MCF 10A (cell line): ENCODE results near the gene ZDHHC22. TPM values are rescaled to one million over a fixed set of nuclear protein-coding genes. Genes with fewer than 3 reads are reported as not detected.

ENCODE experiments used
- BruUV-seq: library from RNA; stranded (reverse); fragments of 400-500 nt; replicated peaks from 2 replicates; lab custom pipeline; 2021; lab: Mats Ljungman, UMichigan
- CTCF ChIA-PET: fragments of 300-600 bp; sonication (Branson Sonifier 250); formaldehyde crosslinking; extraction: SDS; loops from one replicate; lab custom pipeline; 2021; ENCODE audit warnings: antibody characterized with exemption, inconsistent platforms; lab: Yijun Ruan, JAX
- POLR2A ChIA-PET: fragments of 300-600, 350-650 bp; sonication (Branson Sonifier 250); formaldehyde crosslinking; extraction: SDS; loops from one replicate; lab custom pipeline; 2020; ENCODE audit warnings: antibody characterized with exemption, inconsistent platforms; lab: Yijun Ruan, JAX
- DNase-seq: peaks from one replicate; pipeline ENCODE4 v3.0.0-alpha.2; 2018; ENCODE audit not compliant: unreplicated experiment
- H3K27ac Mint-ChIP-seq: one replicate; pipeline ENCODE4 v1.8.0; 2022; ENCODE audit warnings: mild to moderate bottlenecking, low read depth, mixed read lengths; ENCODE audit not compliant: unreplicated experiment
- H3K27me3 Mint-ChIP-seq: one replicate; pipeline ENCODE4 v1.8.0; 2022; ENCODE audit warnings: mixed read lengths; ENCODE audit not compliant: insufficient read depth, unreplicated experiment
- H3K36me3 Mint-ChIP-seq: one replicate; pipeline ENCODE4 v1.8.0; 2022; ENCODE audit warnings: mild to moderate bottlenecking, moderate library complexity, mixed read lengths; ENCODE audit not compliant: insufficient read depth, unreplicated experiment
- H3K4me1 Mint-ChIP-seq: one replicate; pipeline ENCODE4 v1.8.0; 2022; ENCODE audit warnings: mixed read lengths; ENCODE audit not compliant: insufficient read depth, unreplicated experiment
- H3K4me3 Mint-ChIP-seq: one replicate; pipeline ENCODE4 v1.8.0; 2022; ENCODE audit warnings: mild to moderate bottlenecking, moderate library complexity, mixed read lengths; ENCODE audit not compliant: unreplicated experiment
- H3K9me3 Mint-ChIP-seq: one replicate; pipeline ENCODE4 v1.8.0; 2022; ENCODE audit warnings: mixed read lengths; ENCODE audit not compliant: unreplicated experiment
- intact Hi-C: fragments of 100-400 bp; cut with micrococcal nuclease; formaldehyde crosslinking; loops from 2 replicates; pipeline ENCODE4 v1.14.1; 2022
- total RNA-seq: library from RNA; stranded (reverse); gene quantifications from 2 replicates; pipeline ENCODE4 v1.2.3, GENCODE V29; 2022
- TF ChIP-seq, protein P1 (sequence below): fragments of 200-600 bp; IDR thresholded peaks from one replicate; pipeline ENCODE4 v1.8.0; 2022; ENCODE audit warnings: antibody characterized with exemption, mild to moderate bottlenecking; ENCODE audit not compliant: unreplicated experiment

The ZDHHC22 gene
- total RNA-seq, 1 experiment from 2014 or later = not detected

DNA sequence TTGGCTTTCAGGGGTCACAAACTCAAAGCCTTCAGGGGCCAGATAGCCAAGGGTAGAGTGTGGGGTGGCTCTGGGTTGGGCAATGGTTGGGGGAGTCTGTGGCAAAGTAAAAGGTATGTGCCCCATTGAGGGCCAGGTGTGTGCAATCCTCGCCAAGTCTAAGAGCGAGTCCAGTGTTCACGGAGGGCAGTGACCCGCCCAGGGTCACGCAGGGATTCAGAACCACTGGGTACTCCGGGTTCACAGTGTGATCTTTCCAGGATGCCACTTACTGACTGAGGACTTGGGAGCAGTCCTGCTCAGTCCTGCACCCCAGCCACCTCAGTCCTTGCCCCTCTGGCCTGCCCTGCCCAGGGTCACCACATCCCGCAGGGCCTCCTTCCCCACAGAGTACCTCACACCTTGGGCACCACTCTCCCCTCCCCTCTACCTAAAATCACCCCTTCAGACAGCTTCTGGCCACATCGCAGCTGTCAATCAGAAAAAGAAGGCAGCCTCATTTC, 15.7 kb downstream of the ZDHHC22 start:
- TF ChIP-seq, protein P1, sequence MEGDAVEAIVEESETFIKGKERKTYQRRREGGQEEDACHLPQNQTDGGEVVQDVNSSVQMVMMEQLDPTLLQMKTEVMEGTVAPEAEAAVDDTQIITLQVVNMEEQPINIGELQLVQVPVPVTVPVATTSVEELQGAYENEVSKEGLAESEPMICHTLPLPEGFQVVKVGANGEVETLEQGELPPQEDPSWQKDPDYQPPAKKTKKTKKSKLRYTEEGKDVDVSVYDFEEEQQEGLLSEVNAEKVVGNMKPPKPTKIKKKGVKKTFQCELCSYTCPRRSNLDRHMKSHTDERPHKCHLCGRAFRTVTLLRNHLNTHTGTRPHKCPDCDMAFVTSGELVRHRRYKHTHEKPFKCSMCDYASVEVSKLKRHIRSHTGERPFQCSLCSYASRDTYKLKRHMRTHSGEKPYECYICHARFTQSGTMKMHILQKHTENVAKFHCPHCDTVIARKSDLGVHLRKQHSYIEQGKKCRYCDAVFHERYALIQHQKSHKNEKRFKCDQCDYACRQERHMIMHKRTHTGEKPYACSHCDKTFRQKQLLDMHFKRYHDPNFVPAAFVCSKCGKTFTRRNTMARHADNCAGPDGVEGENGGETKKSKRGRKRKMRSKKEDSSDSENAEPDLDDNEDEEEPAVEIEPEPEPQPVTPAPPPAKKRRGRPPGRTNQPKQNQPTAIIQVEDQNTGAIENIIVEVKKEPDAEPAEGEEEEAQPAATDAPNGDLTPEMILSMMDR = no peak
- no peaks in the 10 kb centered on the region for H3K27me3 Mint-ChIP-seq
- BruUV-seq = no TSS peak
- no peaks in the 10 kb centered on the region for H3K9me3 Mint-ChIP-seq
- H3K27ac Mint-ChIP-seq = no peak overlapping the region
- no peak for DNase-seq
- H3K4me1 Mint-ChIP-seq = peaks cover 33% of the 10 kb centered on the region
- ChIA-PET CTCF (interaction anchor here (1.5 to 2.4 kb wide), 2 partner anchors 9 to 26 kb away, joined by 7 to 10 read pairs; no protein-coding TSS in a partner anchor), POLR2A (interaction anchor here (0.6 kb wide), 1 partner anchor 333 kb away, joined by 3 read pairs; no protein-coding TSS in a partner anchor)
- no peak overlapping the region for H3K4me3 Mint-ChIP-seq
- H3K36me3 Mint-ChIP-seq = peaks cover 17% of the 10 kb centered on the region
- intact Hi-C loops = no loop called here

DNA sequence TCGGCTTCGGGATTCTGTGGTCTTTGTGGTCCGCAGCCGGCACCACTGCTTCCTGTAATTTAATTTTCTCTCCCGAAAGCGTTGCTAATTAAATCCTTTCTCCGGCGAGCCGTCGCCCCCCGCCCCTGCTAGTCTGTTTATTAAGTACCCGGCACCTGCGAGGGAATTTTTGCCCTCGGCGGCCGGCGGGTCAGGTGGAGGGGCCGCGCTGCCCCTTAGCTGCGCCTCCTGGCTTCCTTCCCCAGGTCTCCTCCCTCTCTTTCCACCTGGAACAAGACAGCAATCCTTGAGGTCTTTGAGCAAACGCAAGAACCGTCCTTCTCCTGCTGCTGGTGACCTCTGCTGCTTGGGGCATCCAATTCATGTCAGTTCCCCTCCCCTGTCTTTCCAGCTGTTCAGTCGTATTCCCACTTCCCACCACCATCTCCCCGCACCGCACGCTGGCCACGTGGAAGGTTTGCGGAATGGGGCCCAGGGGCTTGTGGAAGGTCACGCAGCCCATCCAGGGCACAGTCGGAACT, 16.2 kb downstream of the ZDHHC22 start:
- TF ChIP-seq, protein P1 = no peak
- POLR2A ChIA-PET = no interaction called here
- intact Hi-C loops = no loop called here

DNA sequence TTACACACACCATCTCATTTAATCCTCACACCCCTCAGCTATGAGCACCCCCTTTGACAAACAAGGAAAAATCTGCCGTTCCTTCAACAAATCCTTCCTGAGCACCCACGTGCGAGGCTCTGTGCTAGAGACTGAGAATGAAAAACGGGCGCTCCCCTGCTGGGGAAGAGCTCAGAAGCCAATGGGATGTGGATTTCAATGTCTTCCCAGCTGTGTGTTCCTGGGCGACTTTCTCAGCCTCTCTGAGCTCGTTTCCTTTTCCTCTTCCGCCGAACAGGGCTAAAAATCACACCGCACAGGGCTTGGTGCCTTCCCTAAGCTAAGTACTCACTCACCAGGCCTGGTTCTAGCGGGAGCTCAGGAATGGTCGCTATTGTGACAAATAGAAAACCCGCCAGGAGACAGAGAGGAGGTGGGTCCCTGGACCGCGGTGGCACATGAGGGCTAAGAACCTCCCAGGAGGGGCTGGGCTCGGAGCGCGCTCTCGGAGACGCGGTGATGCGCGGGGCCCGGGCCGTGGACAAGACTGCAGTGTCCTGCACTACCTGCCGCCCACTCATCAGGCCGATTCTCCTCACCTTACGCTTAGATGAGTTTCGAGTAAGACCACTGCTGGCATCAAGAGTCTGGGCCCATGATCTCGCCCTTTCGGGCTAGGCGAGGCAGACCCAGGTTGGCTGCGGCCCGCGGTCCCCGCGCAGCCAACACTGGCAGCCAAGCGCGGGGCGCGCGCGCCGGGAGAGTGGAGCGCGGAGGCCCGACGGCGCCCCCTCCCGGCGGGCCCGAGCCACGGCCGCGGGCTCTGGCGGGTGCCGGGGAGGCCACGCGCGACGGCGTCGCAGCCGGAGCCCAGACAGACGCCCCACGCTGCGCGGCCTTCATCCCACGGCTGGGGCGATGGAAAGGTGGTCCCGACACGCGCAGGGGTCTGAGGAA, 17.0 kb downstream of the ZDHHC22 start:
- H3K27me3 Mint-ChIP-seq = no peaks in the 10 kb centered on the region
- no peak overlapping the region for H3K4me3 Mint-ChIP-seq
- no peaks in the 10 kb centered on the region for H3K9me3 Mint-ChIP-seq
- H3K4me1 Mint-ChIP-seq = peaks cover 33% of the 10 kb centered on the region
- CTCF ChIA-PET = interaction anchor here (1.0 to 3.3 kb wide), 9 partner anchors 16 to 250 kb away, joined by 3 to 18 read pairs (median 6); partner anchors contain the start of gene CIPC
- BruUV-seq = no TSS peak
- POLR2A ChIA-PET = interaction anchor here (1.0 to 4.2 kb wide), 11 partner anchors 9 to 197 kb away, joined by 3 to 54 read pairs (median 4); partner anchors contain the start of genes CIPC and GSTZ1
- DNase-seq = no peak
- H3K27ac Mint-ChIP-seq = no peak overlapping the region
- TF ChIP-seq, protein P1 = no peak
- intact Hi-C loops = no loop called here
- H3K36me3 Mint-ChIP-seq = peaks cover 30% of the 10 kb centered on the region

More for the DNA sequence above, 16.2 kb downstream of the ZDHHC22 start:
- Mint-ChIP-seq H3K27me3 (no peaks in the 10 kb centered on the region), H3K27ac (no peak overlapping the region), H3K36me3 (peaks cover 23% of the 10 kb centered on the region), H3K9me3 (no peaks in the 10 kb centered on the region), H3K4me1 (peaks cover 33% of the 10 kb centered on the region), H3K4me3 (no peak overlapping the region)
- DNase-seq = no peak
- no TSS peak for BruUV-seq
- CTCF ChIA-PET = interaction anchor here (1.5 kb wide), 1 partner anchor 9 kb away, joined by 7 read pairs; no protein-coding TSS in a partner anchor
